ENCODE data around the gene NLRC4. TPM values are rescaled to one million over a fixed set of nuclear protein-coding genes. Genes with fewer than 3 reads are reported as not detected.
"Not testable (repeated sequence)": the region's sequence is repeated elsewhere in the genome, so short reads cannot be mapped to it uniquely, and the experiment has no call there.

The NLRC4 gene
- total RNA-seq, 1 donor, result not detected

DNA sequence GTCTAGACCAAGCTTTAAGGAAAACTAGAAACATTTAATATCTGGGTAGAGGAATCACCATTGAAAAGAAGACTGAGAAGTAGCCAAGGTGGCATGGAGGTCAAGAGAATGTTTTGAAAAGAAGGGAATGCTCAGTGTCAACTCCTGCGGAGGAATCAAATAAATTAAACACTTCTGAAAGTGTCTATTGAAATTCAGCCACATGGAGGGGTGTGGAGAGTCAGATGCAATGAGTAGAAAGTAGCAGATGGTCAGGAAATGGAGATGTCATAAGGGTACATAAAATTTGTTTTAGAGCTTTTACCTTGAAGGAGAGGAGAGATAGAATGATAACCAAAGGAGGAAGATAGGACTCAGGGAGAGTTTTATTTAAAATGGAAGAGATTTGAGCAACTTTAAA is 35.1 kb downstream of the NLRC4 start:
- no peak for TF ChIP-seq CTCF (IDR thresholded peaks at IDR 0.05; ENCODE audit: insufficient read depth, low read length)
- DNase-seq (ENCODE audit: low read depth), result no peak
- H3K4me3 ChIP-seq (ENCODE audit: low read depth, low read length), result no peak overlapping the region

- no peak overlapping the region for H3K4me3 ChIP-seq (ENCODE audit: low read depth, low read length)
- TF ChIP-seq CTCF (IDR thresholded peaks at IDR 0.05; ENCODE audit: insufficient read depth, low read length), result no peak
- DNase-seq (ENCODE audit: low read depth), result no peak
Observed at GRCh38 chr2:32228181-32228580, 36.5 kb downstream of the NLRC4 start.

DNA sequence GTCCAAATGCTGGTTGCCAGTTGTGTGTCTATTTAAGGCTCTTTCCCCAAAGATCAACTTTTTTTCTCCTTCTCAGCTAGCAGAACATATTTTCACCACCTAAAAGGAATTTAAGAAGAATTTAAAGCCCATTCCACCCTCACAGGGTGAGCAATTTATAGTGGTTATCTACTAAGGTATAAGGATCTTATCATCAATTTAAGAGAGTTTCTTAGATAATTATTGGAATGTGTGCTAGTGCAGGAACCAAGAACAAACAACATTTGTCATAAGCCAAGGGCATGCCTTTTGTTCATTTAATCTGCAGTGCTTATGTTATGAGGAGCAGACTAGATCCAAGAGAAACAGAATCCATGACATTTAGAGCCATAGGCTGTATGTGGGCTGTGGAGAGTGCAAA is 37.2 kb downstream of the NLRC4 start:
- TF ChIP-seq CTCF (IDR thresholded peaks at IDR 0.05; ENCODE audit: insufficient read depth, low read length), result no peak
- peak; percentile 6 for DNase-seq (ENCODE audit: low read depth)
- H3K4me3 ChIP-seq (ENCODE audit: low read depth, low read length), result no peak overlapping the region

DNA sequence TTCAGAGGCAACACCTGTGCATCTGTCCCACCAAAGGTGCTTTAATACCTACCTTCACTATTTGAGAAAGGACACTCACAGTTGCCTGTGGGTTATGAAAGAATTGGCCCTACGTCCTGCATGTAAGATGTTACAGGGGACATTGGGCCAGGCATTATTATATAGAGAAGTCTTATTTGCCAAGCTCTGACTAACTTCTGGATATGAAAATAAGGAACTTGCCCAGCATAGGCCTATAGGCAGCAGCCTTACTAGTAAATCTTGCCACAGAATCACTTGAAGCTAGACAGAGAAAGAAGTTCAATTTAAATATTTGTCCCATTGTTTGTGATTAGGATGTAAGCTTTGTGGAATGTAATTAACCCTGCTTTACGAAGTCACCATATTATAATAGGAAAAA is 41.7 kb downstream of the NLRC4 start:
- no peak for TF ChIP-seq CTCF (IDR thresholded peaks at IDR 0.05; ENCODE audit: insufficient read depth, low read length)
- H3K4me3 ChIP-seq (ENCODE audit: low read depth, low read length), result no peak overlapping the region
- DNase-seq (ENCODE audit: low read depth), result no peak

DNA sequence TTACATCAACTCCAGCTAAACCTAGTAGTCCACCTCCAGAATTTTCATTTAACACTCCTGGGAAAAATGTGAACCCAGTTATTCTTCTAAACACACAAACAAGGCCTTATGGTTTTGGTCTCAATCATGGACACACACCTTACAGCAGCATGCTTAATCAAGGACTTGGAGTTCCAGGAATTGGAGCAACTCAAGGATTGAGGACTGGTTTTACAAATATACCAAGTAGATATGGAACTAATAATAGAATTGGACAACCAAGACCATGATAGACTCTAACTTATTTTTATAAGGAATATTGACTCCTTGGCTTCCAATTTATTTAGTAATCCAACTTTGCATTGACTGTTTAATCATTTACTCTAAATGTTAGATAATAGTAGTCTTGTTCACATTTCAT is 44.2 kb downstream of the NLRC4 start:
- DNase-seq (ENCODE audit: low read depth), result no peak
- H3K4me3 ChIP-seq (ENCODE audit: low read depth, low read length), result no peak overlapping the region
- no peak for TF ChIP-seq CTCF (IDR thresholded peaks at IDR 0.05; ENCODE audit: insufficient read depth, low read length)

GRCh38 chr2:32212295-32212694 is 52.4 kb downstream of the NLRC4 start:
- no peak overlapping the region for H3K4me3 ChIP-seq (ENCODE audit: low read depth, low read length)
- DNase-seq (ENCODE audit: low read depth), result no peak
- TF ChIP-seq CTCF (IDR thresholded peaks at IDR 0.05; ENCODE audit: insufficient read depth, low read length), result no peak

- no peak for TF ChIP-seq CTCF (IDR thresholded peaks at IDR 0.05; ENCODE audit: insufficient read depth, low read length)
- H3K4me3 ChIP-seq (ENCODE audit: low read depth, low read length), result no peak overlapping the region
- no peak for DNase-seq (ENCODE audit: low read depth)
Observed at GRCh38 chr2:32210767-32211408, 53.8 kb downstream of the NLRC4 start.

DNA sequence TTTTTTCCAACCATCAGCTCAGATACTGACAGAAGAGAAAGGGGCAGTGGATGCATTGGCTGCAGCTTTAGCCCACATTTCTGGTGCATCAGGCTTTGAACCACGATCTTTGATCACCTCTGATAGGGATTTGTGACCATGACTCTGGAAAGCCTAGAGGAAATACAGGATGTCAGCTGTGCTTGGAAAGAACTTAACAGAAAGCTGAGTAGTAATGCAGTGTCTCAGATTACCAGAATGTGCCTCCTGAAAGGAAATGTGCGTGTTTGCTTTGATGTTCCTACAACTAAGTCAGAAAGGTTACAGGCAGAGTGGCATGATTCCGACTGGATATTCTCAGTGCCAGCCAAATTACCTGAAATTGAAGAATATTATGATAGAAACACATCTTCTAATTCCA is 61.3 kb downstream of the NLRC4 start:
- H3K4me3 ChIP-seq (ENCODE audit: low read depth, low read length); DNase-seq (ENCODE audit: low read depth): not testable (repeated sequence)

All from fibroblast of the aortic adventitia (primary cell).